ENCODE measurements around the gene PATJ.
A peak's percentile ranks its signal among the peaks of the same experiment; 100 is the strongest.
"Not testable (repeated sequence)": the region's sequence is repeated elsewhere in the genome, so short reads cannot be mapped to it uniquely, and the experiment has no call there.

PATJ gene

DNA sequence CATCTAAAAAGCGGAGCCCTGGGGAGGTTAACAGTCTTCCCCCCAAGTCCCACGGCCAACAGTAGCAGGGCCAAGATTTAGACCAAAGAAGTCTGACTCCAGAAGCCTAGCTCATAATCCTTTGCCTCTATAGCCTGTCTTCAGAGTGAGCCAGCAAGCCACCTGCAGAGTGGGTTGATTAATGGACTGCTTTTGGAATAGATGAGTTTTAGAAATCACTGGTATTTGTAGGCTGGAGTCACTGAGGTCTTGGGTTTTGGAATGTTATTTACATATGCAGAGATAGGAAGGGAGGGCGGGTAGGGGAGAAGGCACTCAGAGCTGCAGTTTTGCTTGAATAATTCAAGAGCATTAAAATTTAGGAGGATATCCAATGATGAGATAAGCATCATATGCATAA, 361.6 kb downstream of the PATJ start:
- no peak for DNase-seq (ENCODE audit: low spot score)

- DNase-seq (ENCODE audit: low spot score), result no peak
These were observed 365.6 kb downstream of the PATJ start for GRCh38 chr1:62107923-62108322.

DNA sequence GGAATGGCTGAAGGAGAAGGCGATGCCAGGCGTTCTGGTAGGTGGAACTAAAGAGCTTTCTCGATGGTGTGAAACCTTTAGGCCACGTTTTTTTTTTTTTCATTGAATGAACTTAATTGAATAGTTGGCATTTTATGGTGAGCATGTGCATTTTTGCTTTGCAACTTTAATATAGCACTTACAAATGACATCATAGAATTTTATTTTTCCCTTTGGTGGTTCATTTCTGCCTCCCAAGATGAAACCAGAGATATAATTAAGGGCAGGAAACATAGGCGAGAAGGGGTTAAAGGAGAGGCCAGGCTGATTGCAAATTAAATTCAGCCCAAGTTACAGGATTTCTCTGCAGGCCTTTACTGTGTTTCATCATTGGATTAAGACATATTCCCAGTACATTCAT, 366.8 kb downstream of the PATJ start:
- DNase-seq (ENCODE audit: low spot score), result no peak

- peak; percentile 4 for DNase-seq (ENCODE audit: low spot score)
These were observed 368.0 kb downstream of the PATJ start for GRCh38 chr1:62110198-62110817.

GRCh38 chr1:62111084-62111483, 368.8 kb downstream of the PATJ start:
- DNase-seq (ENCODE audit: low spot score), result no peak

- DNase-seq (ENCODE audit: low spot score), result no peak
These were observed 371.2 kb downstream of the PATJ start for GRCh38 chr1:62113507-62113906.

GRCh38 chr1:62117018-62117750, 374.9 kb downstream of the PATJ start:
- DNase-seq (ENCODE audit: low spot score), result no peak

DNA sequence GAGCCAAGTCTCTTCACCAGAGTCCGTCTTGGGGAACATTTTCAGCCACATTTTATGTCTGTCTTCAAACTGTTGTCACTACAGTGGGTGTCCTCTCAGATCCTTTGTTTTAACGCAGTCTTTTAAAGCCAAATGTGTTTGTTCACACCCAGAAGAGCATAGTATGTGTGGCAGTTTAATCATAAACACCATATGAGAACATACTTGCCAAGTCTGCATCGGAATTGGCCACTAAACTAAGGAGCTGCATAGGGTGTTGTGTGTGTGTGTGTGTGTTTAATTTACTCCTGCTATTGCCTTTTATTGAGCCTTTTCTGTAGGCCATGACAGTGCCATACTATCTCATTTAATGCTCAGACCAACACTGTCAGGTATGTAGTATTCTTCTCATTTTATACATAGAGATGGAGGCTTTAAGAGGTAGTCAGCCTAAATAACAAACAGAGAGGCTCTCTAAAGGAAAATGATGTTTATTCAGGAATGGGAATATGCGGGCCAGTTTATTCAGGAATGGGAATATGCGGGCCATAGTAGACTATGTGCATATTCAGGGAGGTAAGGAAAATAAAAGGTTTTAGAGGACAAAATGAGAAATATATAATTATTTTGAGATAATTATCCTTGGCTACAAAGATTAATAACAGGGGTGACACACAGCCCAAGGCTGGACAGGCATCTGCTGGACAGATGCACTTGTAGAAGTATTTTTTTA, 384.5 kb downstream of the PATJ start:
- DNase-seq (ENCODE audit: low spot score), result no peak

DNA sequence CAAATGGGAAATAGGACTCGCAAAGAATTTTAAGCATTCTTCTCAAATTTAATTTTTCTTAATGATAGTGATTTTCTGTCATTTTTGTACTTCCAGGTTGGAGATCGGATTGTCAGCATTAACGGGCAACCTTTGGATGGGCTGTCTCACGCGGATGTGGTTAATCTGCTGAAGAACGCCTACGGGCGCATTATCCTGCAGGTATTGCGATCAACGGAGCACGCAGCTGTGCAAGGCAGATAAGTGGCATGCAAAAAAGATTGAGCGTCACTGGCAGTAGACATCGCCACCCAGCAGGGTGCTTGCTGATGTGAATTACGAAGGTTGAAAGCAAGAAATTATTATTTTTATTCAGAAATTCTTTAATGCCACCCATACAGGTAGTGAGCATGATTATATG, 386.5 kb downstream of the PATJ start:
- no peak for DNase-seq (ENCODE audit: low spot score)

DNA sequence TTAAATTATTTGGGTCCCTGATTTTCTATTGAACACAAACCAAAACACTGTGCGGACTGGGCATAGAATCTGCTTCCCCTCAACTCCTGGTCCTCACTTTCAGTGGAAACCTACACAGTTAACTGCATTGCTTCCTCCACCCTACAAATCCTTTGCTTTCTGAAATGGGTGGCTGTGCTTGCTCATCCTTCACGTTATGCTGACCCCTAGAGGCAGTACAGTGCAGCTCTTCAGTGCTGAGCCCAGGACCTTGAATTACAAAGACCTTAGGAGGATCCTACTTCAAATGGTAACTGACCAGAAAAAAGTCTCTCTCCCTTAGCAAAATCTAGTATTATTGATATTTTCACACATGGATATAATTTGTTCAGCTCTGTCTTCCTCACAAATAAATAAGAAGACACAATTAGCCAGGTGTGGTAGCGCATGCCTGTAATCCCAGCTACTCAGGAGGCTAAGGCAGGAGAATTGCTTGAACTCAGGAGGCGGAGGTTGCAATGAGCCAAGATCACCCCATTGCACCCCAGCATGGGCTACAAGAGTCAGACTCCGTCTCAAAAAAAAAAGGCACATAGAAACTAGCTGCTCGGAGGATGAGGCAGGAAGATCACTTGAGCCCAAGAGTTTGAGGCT, 388.9 kb downstream of the PATJ start:
- peak; percentile 77 for DNase-seq (ENCODE audit: low spot score)

- DNase-seq (ENCODE audit: low spot score), result no peak
These were observed 395.7 kb downstream of the PATJ start for GRCh38 chr1:62138029-62138428.

DNA sequence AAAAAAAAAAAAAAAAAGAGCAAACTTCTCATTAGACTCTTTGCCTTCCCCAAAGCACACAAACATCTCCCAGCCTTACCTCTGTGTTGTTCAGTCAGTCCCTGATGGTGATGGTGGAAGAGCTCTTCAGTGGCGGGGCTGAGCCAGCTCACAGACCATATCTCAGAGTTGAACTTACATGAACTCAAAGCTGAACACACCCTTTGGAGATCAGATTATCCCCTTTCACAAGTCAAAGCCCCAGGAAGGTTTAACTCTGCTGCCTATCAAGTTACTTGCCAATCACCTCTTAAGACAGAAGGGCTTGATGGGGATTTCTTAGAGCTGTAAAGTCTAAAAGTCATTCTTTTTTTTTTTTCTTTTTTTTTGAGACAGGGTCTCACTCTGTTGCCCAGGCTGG, 397.1 kb downstream of the PATJ start:
- no peak for DNase-seq (ENCODE audit: low spot score)

DNA sequence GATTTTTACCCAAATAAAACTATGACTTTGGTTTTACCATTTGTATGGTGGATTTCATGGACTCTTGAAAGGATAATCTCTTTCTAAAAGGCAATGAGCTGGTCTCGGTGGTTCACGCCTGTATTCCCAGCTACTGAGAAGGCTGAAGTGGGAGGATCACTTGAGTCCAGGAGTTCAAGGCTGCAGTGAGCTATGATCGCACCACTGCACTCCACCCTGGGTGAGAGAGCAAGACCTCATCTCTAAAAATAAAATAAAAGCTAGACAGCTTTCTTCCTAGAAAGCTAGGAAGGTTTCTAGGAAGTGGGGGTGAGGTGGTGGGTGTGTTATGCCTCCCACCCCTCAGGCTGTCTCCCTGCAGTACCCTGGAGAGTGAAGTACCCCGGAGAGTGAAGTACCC, 398.4 kb downstream of the PATJ start:
- no peak for DNase-seq (ENCODE audit: low spot score)

- DNase-seq (ENCODE audit: low spot score), result no peak
These were observed 400.2 kb downstream of the PATJ start for GRCh38 chr1:62142496-62142895.

DNA sequence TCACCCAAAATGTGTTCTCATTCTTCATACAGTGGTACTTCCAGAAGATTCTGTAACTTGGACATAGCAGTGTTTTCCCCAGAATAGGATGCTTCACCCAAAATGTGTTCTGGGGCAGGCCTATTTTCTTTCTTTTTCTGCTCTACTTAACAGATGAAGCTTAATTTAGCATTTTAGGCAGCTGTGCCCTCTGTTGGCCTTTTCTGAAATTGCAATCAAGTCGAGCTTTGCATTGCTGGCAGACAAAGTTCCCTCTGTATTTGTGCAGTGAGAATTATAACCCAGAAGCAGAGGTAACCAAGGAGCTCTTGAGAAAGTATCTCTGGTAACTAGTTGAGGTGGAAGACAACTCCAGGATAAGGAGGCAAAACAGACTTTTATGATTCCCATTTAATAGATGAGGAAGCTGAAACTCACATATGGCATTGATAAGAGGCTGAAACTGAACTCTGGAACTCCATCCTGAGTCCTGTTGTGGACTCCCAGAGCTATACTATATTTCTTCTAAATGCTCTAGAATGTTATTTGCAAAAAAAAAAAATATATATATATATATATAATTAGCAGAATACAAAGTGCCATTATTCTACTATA, 402.1 kb downstream of the PATJ start:
- DNase-seq (ENCODE audit: low spot score), result peak; percentile 69

- no peak for DNase-seq (ENCODE audit: low spot score)
These were observed 417.7 kb downstream of the PATJ start for GRCh38 chr1:62159940-62160348.

GRCh38 chr1:62161711-62162110, 419.4 kb downstream of the PATJ start:
- DNase-seq (ENCODE audit: low spot score), result no peak

- DNase-seq (ENCODE audit: low spot score), result not testable (repeated sequence)
These were observed 428.1 kb downstream of the PATJ start for GRCh38 chr1:62170380-62170779.

DNA sequence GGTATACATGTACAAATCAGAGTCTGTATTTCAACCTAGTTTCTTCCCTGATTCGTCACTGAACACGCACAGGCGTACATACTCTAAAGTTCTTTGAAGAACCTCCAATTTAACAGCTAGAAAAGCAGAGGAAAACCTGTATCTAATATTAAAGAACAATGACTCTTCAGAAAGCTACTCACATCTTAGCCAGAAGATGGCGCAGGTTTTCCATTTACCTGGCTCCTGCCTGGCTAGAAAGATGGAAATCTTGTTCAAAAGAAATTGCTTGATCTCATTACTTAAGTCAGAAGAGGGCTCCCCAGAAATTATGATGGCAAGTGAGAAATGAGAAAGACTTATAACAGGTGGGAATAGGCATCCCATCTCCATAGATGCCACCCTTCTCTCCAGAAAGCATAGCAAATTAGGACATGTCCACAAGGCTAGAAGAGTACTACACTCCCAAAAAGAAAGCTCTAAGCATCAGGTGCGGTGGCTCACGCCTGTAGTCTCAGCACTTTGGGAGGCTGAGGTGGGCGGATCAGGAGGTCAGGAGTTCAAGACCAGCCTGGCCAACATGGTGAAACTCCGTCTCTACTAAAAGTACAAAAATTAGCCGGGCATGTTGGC, 433.4 kb downstream of the PATJ start:
- peak; percentile 63 for DNase-seq (ENCODE audit: low spot score)

- no peak for DNase-seq (ENCODE audit: low spot score)
These were observed 434.5 kb downstream of the PATJ start for GRCh38 chr1:62176597-62177312.

GRCh38 chr1:62177621-62178020, 435.3 kb downstream of the PATJ start:
- DNase-seq (ENCODE audit: low spot score), result no peak
